ENCODE results near the gene PCBP3.

PCBP3 gene

GRCh38 chr21:45866551-45866950 lies 223.0 kb downstream of the PCBP3 start:
- Histone ChIP-seq H3K9ac (ENCODE audit: insufficient read length, low read depth) (no peak overlapping the region), H3K4me3 (ENCODE audit: insufficient read length, low read depth) (no peak overlapping the region), H3K9me3 (ENCODE audit: insufficient read depth, low read length) (no peaks in the 10 kb centered on the region), H3K27me3 (ENCODE audit: insufficient read depth, insufficient read length) (no peaks in the 10 kb centered on the region), H3K4me1 (ENCODE audit: insufficient read depth, insufficient read length) (peaks cover 15% of the 10 kb centered on the region), H3K36me3 (ENCODE audit: insufficient read depth, insufficient read length, low read length) (no peaks in the 10 kb centered on the region)
- TF ChIP-seq SUZ12 (IDR thresholded peaks at IDR 0.05; ENCODE audit: extremely low read depth, insufficient read depth, insufficient read length) (no peak), YY1 (IDR thresholded peaks at IDR 0.05; ENCODE audit: insufficient read depth, insufficient read length) (no peak), ZNF274 (IDR thresholded peaks at IDR 0.05; ENCODE audit: low read depth, low read length) (no peak)
- no peak for DNase-seq (ENCODE audit: low read depth, low spot score)

- no peak overlapping the region for H3K9ac ChIP-seq (ENCODE audit: insufficient read length, low read depth)
- TF ChIP-seq SUZ12 (IDR thresholded peaks at IDR 0.05; ENCODE audit: extremely low read depth, insufficient read depth, insufficient read length) (no peak), ZNF274 (IDR thresholded peaks at IDR 0.05; ENCODE audit: low read depth, low read length) (no peak), YY1 (IDR thresholded peaks at IDR 0.05; ENCODE audit: insufficient read depth, insufficient read length) (no peak)
- H3K27me3 ChIP-seq (ENCODE audit: insufficient read depth, insufficient read length) = no peaks in the 10 kb centered on the region
Observed at GRCh38 chr21:45867041-45867666, 223.6 kb downstream of the PCBP3 start.

GRCh38 chr21:45867671-45868081 lies 224.2 kb downstream of the PCBP3 start:
- H3K4me1 ChIP-seq (ENCODE audit: insufficient read depth, insufficient read length) = peaks cover 18% of the 10 kb centered on the region
- TF ChIP-seq ZNF274 (IDR thresholded peaks at IDR 0.05; ENCODE audit: low read depth, low read length) (no peak), SUZ12 (IDR thresholded peaks at IDR 0.05; ENCODE audit: extremely low read depth, insufficient read depth, insufficient read length) (no peak), YY1 (IDR thresholded peaks at IDR 0.05; ENCODE audit: insufficient read depth, insufficient read length) (no peak)
- H3K27me3 ChIP-seq (ENCODE audit: insufficient read depth, insufficient read length) = no peaks in the 10 kb centered on the region
- no peaks in the 10 kb centered on the region for H3K36me3 ChIP-seq (ENCODE audit: insufficient read depth, insufficient read length, low read length)
- no peak overlapping the region for H3K9ac ChIP-seq (ENCODE audit: insufficient read length, low read depth)
- H3K4me3 ChIP-seq (ENCODE audit: insufficient read length, low read depth) = no peak overlapping the region
- no peaks in the 10 kb centered on the region for H3K9me3 ChIP-seq (ENCODE audit: insufficient read depth, low read length)
- no peak for DNase-seq (ENCODE audit: low read depth, low spot score)

More at GRCh38 chr21:45867041-45867666, 223.6 kb downstream of the PCBP3 start:
- no peak for DNase-seq (ENCODE audit: low read depth, low spot score)
- Histone ChIP-seq H3K9me3 (ENCODE audit: insufficient read depth, low read length) (no peaks in the 10 kb centered on the region), H3K36me3 (ENCODE audit: insufficient read depth, insufficient read length, low read length) (no peaks in the 10 kb centered on the region), H3K4me3 (ENCODE audit: insufficient read length, low read depth) (no peak overlapping the region), H3K4me1 (ENCODE audit: insufficient read depth, insufficient read length) (peaks cover 18% of the 10 kb centered on the region)

- DNase-seq (ENCODE audit: low read depth, low spot score) = no peak
- H3K36me3 ChIP-seq (ENCODE audit: insufficient read depth, insufficient read length, low read length) = no peaks in the 10 kb centered on the region
- H3K9ac ChIP-seq (ENCODE audit: insufficient read length, low read depth) = no peak overlapping the region
- TF ChIP-seq SUZ12 (IDR thresholded peaks at IDR 0.05; ENCODE audit: extremely low read depth, insufficient read depth, insufficient read length) (no peak), ZNF274 (IDR thresholded peaks at IDR 0.05; ENCODE audit: low read depth, low read length) (no peak)
- H3K9me3 ChIP-seq (ENCODE audit: insufficient read depth, low read length) = no peaks in the 10 kb centered on the region
- peaks cover 14% of the 10 kb centered on the region for H3K4me1 ChIP-seq (ENCODE audit: insufficient read depth, insufficient read length)
- no peak overlapping the region for H3K4me3 ChIP-seq (ENCODE audit: insufficient read length, low read depth)
- no peaks in the 10 kb centered on the region for H3K27me3 ChIP-seq (ENCODE audit: insufficient read depth, insufficient read length)
Observed at GRCh38 chr21:45868086-45868485, 224.6 kb downstream of the PCBP3 start.

- H3K36me3 ChIP-seq (ENCODE audit: insufficient read depth, insufficient read length, low read length) = no peaks in the 10 kb centered on the region
- no peaks in the 10 kb centered on the region for H3K27me3 ChIP-seq (ENCODE audit: insufficient read depth, insufficient read length)
- no peak for DNase-seq (ENCODE audit: low read depth, low spot score)
- H3K4me3 ChIP-seq (ENCODE audit: insufficient read length, low read depth) = no peak overlapping the region
- H3K9me3 ChIP-seq (ENCODE audit: insufficient read depth, low read length) = no peaks in the 10 kb centered on the region
- H3K4me1 ChIP-seq (ENCODE audit: insufficient read depth, insufficient read length) = peaks cover 12% of the 10 kb centered on the region
- H3K9ac ChIP-seq (ENCODE audit: insufficient read length, low read depth) = no peak overlapping the region
- no peak for TF ChIP-seq ZNF274 (IDR thresholded peaks at IDR 0.05; ENCODE audit: low read depth, low read length)
- TF ChIP-seq SUZ12 (IDR thresholded peaks at IDR 0.05; ENCODE audit: extremely low read depth, insufficient read depth, insufficient read length) = no peak
- TF ChIP-seq YY1 (IDR thresholded peaks at IDR 0.05; ENCODE audit: insufficient read depth, insufficient read length) = no peak
Observed at GRCh38 chr21:45868488-45868887, 225.0 kb downstream of the PCBP3 start.

GRCh38 chr21:45869121-45870007 lies 225.8 kb downstream of the PCBP3 start:
- no peaks in the 10 kb centered on the region for H3K36me3 ChIP-seq (ENCODE audit: insufficient read depth, insufficient read length, low read length)
- H3K4me3 ChIP-seq (ENCODE audit: insufficient read length, low read depth) = no peak overlapping the region
- H3K9ac ChIP-seq (ENCODE audit: insufficient read length, low read depth) = no peak overlapping the region
- no peak for TF ChIP-seq YY1 (IDR thresholded peaks at IDR 0.05; ENCODE audit: insufficient read depth, insufficient read length)
- TF ChIP-seq ZNF274 (IDR thresholded peaks at IDR 0.05; ENCODE audit: low read depth, low read length) = no peak
- TF ChIP-seq SUZ12 (IDR thresholded peaks at IDR 0.05; ENCODE audit: extremely low read depth, insufficient read depth, insufficient read length) = no peak
- peaks cover 12% of the 10 kb centered on the region for H3K4me1 ChIP-seq (ENCODE audit: insufficient read depth, insufficient read length)
- no peak for DNase-seq (ENCODE audit: low read depth, low spot score)
- no peaks in the 10 kb centered on the region for H3K27me3 ChIP-seq (ENCODE audit: insufficient read depth, insufficient read length)
- H3K9me3 ChIP-seq (ENCODE audit: insufficient read depth, low read length) = no peaks in the 10 kb centered on the region

GRCh38 chr21:45870421-45870820 lies 226.9 kb downstream of the PCBP3 start:
- no peak for TF ChIP-seq YY1 (IDR thresholded peaks at IDR 0.05; ENCODE audit: insufficient read depth, insufficient read length)
- no peaks in the 10 kb centered on the region for H3K27me3 ChIP-seq (ENCODE audit: insufficient read depth, insufficient read length)
- H3K36me3 ChIP-seq (ENCODE audit: insufficient read depth, insufficient read length, low read length) = no peaks in the 10 kb centered on the region
- no peak for DNase-seq (ENCODE audit: low read depth, low spot score)
- peaks cover 20% of the 10 kb centered on the region for H3K4me1 ChIP-seq (ENCODE audit: insufficient read depth, insufficient read length)
- H3K9me3 ChIP-seq (ENCODE audit: insufficient read depth, low read length) = no peaks in the 10 kb centered on the region
- H3K9ac ChIP-seq (ENCODE audit: insufficient read length, low read depth) = no peak overlapping the region
- H3K4me3 ChIP-seq (ENCODE audit: insufficient read length, low read depth) = no peak overlapping the region
